Right lobe of liver (tissue), 4 donors: ENCODE data around the gene KRTAP12-1.
"Not testable (repeated sequence)": the region's sequence is repeated elsewhere in the genome, so short reads cannot be mapped to it uniquely, and the experiment has no call there.

Experiments used
- CTCF ChIP-seq, 4 donors: fragments of 200-600 bp in 3 of 4; fragments of 450-650 bp in 1 of 4; IDR thresholded peaks; one replicate each; pipeline versions ENCODE4 v1.5.1 to v1.8.0; 2016 to 2022; ENCODE audit warnings: antibody characterized with exemption in 4 of 4, mild to moderate bottlenecking in 2 of 4
- POLR2A ChIP-seq: fragments of 450-650 bp; IDR thresholded peaks from one replicate; pipeline ENCODE4 v1.6.1; 2017; ENCODE audit warnings: antibody characterized with exemption, mild to moderate bottlenecking
- donor health status: DM: no; HTN: no; CAD: no.
- donor health status: DM: no; HTN: no; CAD: no.
- donor health status: DM: no; HTN: yes; CAD: no.

GRCh38 chr21:44637851-44638348, 44.1 kb downstream of the KRTAP12-1 start:
- TF ChIP-seq POLR2A; CTCF (IDR thresholded peaks at IDR 0.05): not testable (repeated sequence)
